ES-I3 (cell line): Measurements from ENCODE around the gene FNBP1.

Experiments
- H3K36me3 ChIP-seq: 2 replicates; pipeline ENCODE4 v1.6.1; 2013; ENCODE audit warnings: mild to moderate bottlenecking, low read length, control low read depth, moderate library complexity; ENCODE audit not compliant: insufficient read depth
- H3K4me1 ChIP-seq: 2 replicates; pipeline ENCODE4 v1.6.1; 2013; ENCODE audit warnings: mild to moderate bottlenecking, control low read depth, low read length; ENCODE audit not compliant: insufficient read depth
- H3K9ac ChIP-seq: 2 replicates; pipeline ENCODE4 v1.6.1; 2013; ENCODE audit warnings: low read depth, mild to moderate bottlenecking, low read length, moderate library complexity
- H3K9me3 ChIP-seq: 2 replicates; pipeline ENCODE4 v1.6.1; 2013; ENCODE audit warnings: mild to moderate bottlenecking, low read length, moderate library complexity; ENCODE audit not compliant: control insufficient read depth, insufficient read depth

Gene FNBP1

DNA sequence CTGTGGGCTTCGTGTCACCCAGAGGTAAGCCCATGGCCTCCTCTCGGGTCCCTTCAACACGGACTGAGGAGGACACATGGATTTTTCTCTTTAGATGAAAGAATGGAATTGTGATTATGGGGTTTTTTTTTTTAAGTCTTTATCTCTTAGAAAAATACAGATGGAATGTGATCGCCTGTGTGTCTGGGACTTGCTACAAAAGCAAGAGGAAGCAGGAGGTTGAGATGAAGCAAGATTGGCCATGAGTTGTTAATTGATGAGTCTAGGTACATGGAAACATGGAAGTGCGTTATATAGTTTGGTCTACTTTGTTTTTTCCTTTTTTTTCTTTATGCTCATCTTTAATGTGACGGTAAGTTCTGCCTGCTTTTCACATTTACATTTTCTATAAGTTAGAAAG, 193.1 kb downstream of the FNBP1 start:
- Histone ChIP-seq H3K36me3 (no peaks in the 10 kb centered on the region), H3K9me3 (no peaks in the 10 kb centered on the region), H3K4me1 (no peaks in the 10 kb centered on the region), H3K9ac (no peak overlapping the region)

DNA sequence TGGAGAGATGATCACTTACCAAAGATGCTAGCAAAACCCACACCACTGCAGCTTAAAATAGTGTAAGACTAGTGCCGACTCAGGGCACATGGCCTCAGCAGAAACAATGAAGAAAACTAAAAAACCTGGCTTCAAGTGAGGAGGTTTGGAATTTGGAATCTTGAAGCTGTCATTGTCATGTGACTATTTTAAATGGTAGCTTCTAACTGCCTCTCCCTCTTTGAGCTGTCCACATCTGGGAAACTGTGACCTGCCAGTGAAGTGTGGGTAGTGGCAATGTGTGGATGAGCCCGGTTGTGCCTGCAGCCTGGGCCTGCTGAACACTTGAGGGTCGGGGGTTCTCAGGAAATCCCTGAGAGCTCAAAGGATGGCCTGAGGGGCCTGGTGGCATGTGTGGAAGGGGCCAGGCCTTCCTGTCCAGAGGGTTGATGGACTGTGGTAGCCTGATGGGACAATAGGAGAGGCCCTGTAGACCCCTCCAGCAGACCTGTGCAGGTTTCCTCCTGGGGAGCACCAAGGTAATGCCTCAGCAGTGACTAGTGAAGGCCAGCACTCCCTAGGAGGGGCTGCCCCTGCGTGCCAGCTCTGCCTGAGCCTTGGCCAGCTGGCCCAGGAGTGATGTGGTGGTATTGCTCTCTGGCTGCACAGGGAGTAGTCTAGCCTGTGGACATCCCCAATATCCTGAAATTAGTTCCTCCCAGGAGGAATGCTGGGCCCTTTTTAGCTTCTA, 194.1 kb downstream of the FNBP1 start:
- H3K9ac ChIP-seq = no peak overlapping the region
- H3K4me1 ChIP-seq = no peaks in the 10 kb centered on the region
- H3K9me3 ChIP-seq = no peaks in the 10 kb centered on the region
- no peaks in the 10 kb centered on the region for H3K36me3 ChIP-seq

DNA sequence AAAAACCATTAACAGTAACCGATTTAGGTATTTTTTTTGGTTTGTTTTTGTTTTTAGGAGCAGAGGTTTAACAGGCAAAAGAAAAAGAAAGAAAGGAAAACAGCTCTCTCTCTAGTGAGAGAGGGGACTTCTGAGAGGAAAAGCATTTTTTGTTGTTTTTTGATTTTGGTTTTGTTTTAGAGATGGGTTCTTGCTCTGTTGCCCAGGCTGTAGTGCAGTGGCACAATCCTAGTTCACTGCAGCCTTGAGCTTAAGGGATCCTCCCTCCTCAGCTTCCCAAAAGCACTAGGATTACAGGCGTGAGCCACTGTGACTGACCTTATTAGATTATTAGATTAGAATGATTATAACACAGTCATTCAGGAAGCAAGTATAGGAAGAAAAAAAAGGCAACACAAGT, 197.6 kb downstream of the FNBP1 start:
- Histone ChIP-seq H3K9ac (no peak overlapping the region), H3K9me3 (no peaks in the 10 kb centered on the region), H3K4me1 (peaks cover 6% of the 10 kb centered on the region; the same call in 1 of the 2 replicates), H3K36me3 (no peaks in the 10 kb centered on the region)

DNA sequence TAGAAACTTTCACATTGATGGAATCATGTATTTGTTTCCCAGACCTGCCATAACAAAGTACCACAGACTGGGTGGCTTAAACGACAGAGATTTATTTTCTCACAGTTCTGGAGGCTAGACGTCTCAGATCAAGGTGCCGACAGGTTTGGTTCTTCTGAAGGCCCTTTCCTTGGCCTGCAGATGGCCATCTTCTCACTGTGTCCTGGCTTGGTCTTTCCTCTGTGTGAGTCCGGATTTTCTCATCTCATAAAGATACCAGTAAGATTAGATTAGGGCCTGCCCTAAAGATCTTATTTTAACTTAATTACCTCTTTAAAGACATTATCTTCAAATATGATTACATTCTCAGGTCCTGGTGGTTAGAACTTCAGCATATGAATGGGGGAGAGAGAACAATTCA, 201.9 kb downstream of the FNBP1 start:
- Histone ChIP-seq H3K9me3 (no peaks in the 10 kb centered on the region), H3K36me3 (no peaks in the 10 kb centered on the region), H3K4me1 (peaks cover 18% of the 10 kb centered on the region; the same call in 1 of the 2 replicates), H3K9ac (no peak overlapping the region)

DNA sequence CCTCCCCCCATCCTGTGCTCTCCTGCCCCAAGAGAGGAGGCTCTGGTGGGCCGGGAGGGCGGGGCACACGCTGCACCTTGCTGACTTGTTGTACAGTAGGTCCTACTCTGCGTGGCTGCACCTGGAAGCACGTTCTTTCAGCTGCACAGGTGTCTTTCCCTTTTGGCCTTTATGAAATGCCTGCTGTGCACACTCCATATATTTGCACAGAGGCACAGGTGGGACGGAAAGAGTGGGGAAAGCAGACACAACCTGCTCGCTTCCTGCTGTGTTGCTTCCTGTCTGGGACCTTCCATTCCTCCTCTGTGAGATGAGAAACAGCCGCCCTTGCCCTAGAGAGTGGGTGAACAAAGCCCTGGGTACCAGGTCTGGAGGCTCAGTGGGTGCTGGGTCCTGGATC, 203.0 kb downstream of the FNBP1 start:
- Histone ChIP-seq H3K4me1 (peaks cover 18% of the 10 kb centered on the region; the same call in 1 of the 2 replicates), H3K9me3 (no peaks in the 10 kb centered on the region), H3K36me3 (no peaks in the 10 kb centered on the region), H3K9ac (no peak overlapping the region)

DNA sequence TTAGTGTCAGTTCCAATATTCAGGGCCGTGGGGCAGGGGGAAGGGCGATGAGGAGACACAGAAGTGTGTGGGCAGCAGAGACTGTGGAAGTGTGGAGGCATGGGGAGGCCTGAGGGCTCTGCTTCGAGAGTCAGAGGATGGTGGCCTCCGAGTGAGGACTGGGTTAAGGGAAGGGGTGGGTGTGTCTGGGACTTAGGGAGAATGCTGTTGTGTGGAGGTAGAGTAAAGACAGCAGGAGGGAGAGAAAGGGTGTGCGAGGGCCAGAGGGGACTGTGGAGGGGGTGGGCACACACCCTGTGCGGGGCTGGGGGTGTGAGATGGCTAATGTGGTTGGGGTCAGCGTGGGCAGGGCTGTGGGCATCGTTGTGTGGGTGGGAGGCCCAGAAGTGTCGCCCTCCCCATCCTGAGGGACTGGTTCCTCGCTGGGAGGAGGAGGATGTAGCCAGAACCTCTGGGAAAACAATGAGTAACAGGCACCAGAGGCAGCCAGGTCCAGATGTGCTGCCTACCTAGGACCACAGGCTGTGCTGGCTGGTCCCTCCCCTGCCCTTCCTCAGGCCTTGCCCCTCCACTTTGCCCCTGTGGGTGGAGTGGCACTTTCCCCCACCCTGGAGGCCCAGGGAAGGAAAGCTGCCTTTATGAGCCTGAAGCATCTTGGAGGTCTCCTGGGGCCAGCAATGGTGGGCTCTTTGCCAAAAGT, 203.5 kb downstream of the FNBP1 start:
- Histone ChIP-seq H3K9ac (no peak overlapping the region), H3K9me3 (no peaks in the 10 kb centered on the region), H3K36me3 (no peaks in the 10 kb centered on the region), H3K4me1 (peaks cover 18% of the 10 kb centered on the region; the same call in 1 of the 2 replicates)

DNA sequence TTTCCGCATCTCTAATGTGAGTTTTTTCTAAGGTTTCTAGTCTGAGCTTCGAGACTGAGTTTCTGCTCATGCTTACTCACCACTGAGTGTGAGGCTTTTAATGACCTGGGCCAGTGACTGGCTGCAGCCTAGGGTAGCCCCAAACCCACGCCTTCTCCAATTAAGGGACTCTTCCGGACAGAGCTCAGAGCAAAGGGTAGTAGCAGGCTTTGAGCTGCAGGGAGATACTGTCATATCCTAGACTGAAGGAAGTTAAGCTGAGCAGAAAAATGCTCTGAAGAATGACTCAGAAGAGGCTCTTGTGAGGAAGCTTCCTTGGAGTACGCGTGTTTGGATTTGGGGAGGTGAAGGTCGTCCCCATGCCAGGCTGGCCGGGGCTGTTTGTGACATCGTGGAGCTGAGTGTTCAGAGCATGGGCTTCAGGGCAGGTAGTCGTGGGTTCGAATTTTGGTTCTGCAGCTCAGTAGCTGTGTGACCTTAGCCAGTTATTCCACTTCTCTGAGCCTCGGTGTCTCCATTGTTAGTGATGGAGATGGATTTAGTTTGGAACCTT, 204.2 kb downstream of the FNBP1 start:
- Histone ChIP-seq H3K36me3 (no peaks in the 10 kb centered on the region), H3K4me1 (peaks cover 18% of the 10 kb centered on the region; the same call in 1 of the 2 replicates), H3K9me3 (no peaks in the 10 kb centered on the region), H3K9ac (no peak overlapping the region)
